WTC11 (cell line): ENCODE results near the gene DDIT4L. TPM values are rescaled to one million over a fixed set of nuclear protein-coding genes. Genes with fewer than 3 reads are reported as not detected.

Experiments
- ATAC-seq: fragments of 200-7000 bp; cut with Tn5 transposase; 2 replicates; pipeline ENCODE4 v1.10.0; 2021; ENCODE audit warnings: mild to moderate bottlenecking, moderate library complexity
- CTCF ChIA-PET: fragments of 300-600 bp; sonication (Branson Sonifier 250); formaldehyde crosslinking; loops from one replicate; lab custom pipeline; 2021; ENCODE audit warnings: antibody characterized with exemption; lab: Charles Lee
- POLR2A ChIA-PET: fragments of 350-600 bp; sonication (Branson Sonifier 250); formaldehyde crosslinking; loops from one replicate; lab custom pipeline; 2021; ENCODE audit warnings: antibody characterized with exemption; lab: Charles Lee
- DNase-seq: peaks from one replicate; pipeline ENCODE4 v3.0.0; 2021; ENCODE audit warnings: low spot score
- H3K27ac Mint-ChIP-seq: 2 replicates; pipeline ENCODE4 v1.8.0; 2021; ENCODE audit warnings: mixed read lengths
- H3K27me3 Mint-ChIP-seq: 2 replicates; pipeline ENCODE4 v1.8.0; 2021; ENCODE audit warnings: low read depth, mild to moderate bottlenecking, moderate library complexity, mixed read lengths
- H3K36me3 Mint-ChIP-seq: 2 replicates; pipeline ENCODE4 v1.8.0; 2021; ENCODE audit warnings: mixed read lengths
- H3K4me1 Mint-ChIP-seq: 2 replicates; pipeline ENCODE4 v1.8.0; 2022; ENCODE audit warnings: mixed read lengths
- H3K4me3 Mint-ChIP-seq: 2 replicates; pipeline ENCODE4 v1.8.0; 2021; ENCODE audit warnings: mild to moderate bottlenecking, moderate library complexity, mixed read lengths
- H3K9me3 Mint-ChIP-seq: 2 replicates; pipeline ENCODE4 v1.8.0; 2021; ENCODE audit warnings: mixed read lengths
- ATF6 ChIP-seq: sonication (generic); formaldehyde crosslinking; IDR thresholded peaks from 2 replicates; pipeline ENCODE4 v1.8.1; 2023; ENCODE audit warnings: mild to moderate bottlenecking, missing genetic modification reagents
- ESRRA ChIP-seq: sonication (generic); formaldehyde crosslinking; IDR thresholded peaks from 2 replicates; pipeline ENCODE4 v1.8.1; 2022; ENCODE audit warnings: mild to moderate bottlenecking, missing genetic modification reagents, borderline replicate concordance
- FOXP4 ChIP-seq: sonication (generic); formaldehyde crosslinking; IDR thresholded peaks from 2 replicates; pipeline ENCODE4 v1.8.0; 2022; ENCODE audit warnings: mild to moderate bottlenecking, missing genetic modification reagents
- HMGXB4 ChIP-seq: sonication (generic); formaldehyde crosslinking; IDR thresholded peaks from 2 replicates; pipeline ENCODE4 v1.8.1; 2023; ENCODE audit warnings: mild to moderate bottlenecking, moderate library complexity, missing genetic modification reagents
- NR2C2 ChIP-seq: sonication (generic); formaldehyde crosslinking; IDR thresholded peaks from 2 replicates; pipeline ENCODE4 v1.8.0; 2022; ENCODE audit warnings: mild to moderate bottlenecking, missing genetic modification reagents
- PRRX2 ChIP-seq: fragments of 250-450 bp; sonication (Bioruptor Pico); IDR thresholded peaks from 2 replicates; pipeline ENCODE4 v1.8.0; 2021; ENCODE audit warnings: mild to moderate bottlenecking
- STAT6 ChIP-seq: sonication (generic); formaldehyde crosslinking; conservative IDR thresholded peaks from 2 replicates; pipeline ENCODE4 v1.8.1; 2023; ENCODE audit warnings: mild to moderate bottlenecking, low read depth, missing genetic modification reagents, moderate library complexity
- TEAD4 ChIP-seq: sonication (generic); formaldehyde crosslinking; IDR thresholded peaks from 2 replicates; pipeline ENCODE4 v1.8.0; 2022; ENCODE audit warnings: mild to moderate bottlenecking, missing genetic modification reagents
- ZNF138 ChIP-seq: sonication (generic); formaldehyde crosslinking; conservative IDR thresholded peaks from 2 replicates; pipeline ENCODE4 v1.8.1; 2022; ENCODE audit warnings: mild to moderate bottlenecking, moderate library complexity, missing genetic modification reagents
- ZNF396 ChIP-seq: fragments of 250-450 bp; sonication (Bioruptor Pico); IDR thresholded peaks from 2 replicates; pipeline ENCODE4 v1.8.0; 2021; ENCODE audit warnings: mild to moderate bottlenecking, moderate library complexity, borderline replicate concordance
- ZNF532 ChIP-seq: fragments of 250-450 bp; sonication (Bioruptor Pico); IDR thresholded peaks from 2 replicates; pipeline ENCODE4 v1.9.0; 2021; ENCODE audit warnings: mild to moderate bottlenecking, borderline replicate concordance
- total RNA-seq: library from RNA; stranded (reverse); gene quantifications from 3 replicates; pipeline ENCODE4 v1.2.3, GENCODE V29; 2021
- TF ChIP-seq, protein P1 (sequence below): sonication (generic); formaldehyde crosslinking; IDR thresholded peaks from 2 replicates; pipeline ENCODE4 v1.8.1; 2022; ENCODE audit warnings: mild to moderate bottlenecking, moderate library complexity, missing genetic modification reagents
- TF ChIP-seq, protein P2 (sequence below): sonication (generic); formaldehyde crosslinking; IDR thresholded peaks from 2 replicates; pipeline ENCODE4 v1.8.0; 2023; ENCODE audit warnings: missing genetic modification reagents

The DDIT4L gene
- total RNA-seq, 1 experiment from 2014 or later: 3.8 TPM

DNA sequence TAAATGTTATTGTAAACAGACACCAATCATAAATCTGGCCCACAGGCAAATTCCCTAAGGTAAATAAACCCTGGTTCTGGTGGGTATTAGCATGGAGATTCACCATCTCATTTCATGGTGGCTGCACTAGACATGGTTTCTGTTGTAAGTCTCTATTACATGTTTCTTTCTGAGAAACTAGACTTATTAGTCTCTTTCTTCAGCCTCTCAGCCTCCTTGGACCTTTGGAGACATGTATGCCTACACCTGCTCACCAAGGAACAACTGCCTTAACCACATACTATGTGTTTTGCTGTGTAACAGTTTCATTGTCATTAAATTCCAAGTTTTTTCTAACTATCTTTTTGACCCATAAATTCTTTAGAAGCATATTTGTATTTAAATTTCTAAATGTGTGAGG is 13.1 kb downstream of the DDIT4L start (continued):
- TF ChIP-seq, protein P1, sequence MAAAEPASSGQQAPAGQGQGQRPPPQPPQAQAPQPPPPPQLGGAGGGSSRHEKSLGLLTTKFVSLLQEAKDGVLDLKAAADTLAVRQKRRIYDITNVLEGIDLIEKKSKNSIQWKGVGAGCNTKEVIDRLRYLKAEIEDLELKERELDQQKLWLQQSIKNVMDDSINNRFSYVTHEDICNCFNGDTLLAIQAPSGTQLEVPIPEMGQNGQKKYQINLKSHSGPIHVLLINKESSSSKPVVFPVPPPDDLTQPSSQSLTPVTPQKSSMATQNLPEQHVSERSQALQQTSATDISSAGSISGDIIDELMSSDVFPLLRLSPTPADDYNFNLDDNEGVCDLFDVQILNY (CRISPR knock-in tag): no peak
- no peak for TF ChIP-seq ATF6 (CRISPR knock-in tag)
- no peak for TF ChIP-seq NR2C2
- TF ChIP-seq ZNF138: no peak
- no peak for TF ChIP-seq TEAD4 (CRISPR knock-in tag)
- TF ChIP-seq STAT6 (CRISPR knock-in tag): no peak

GRCh38 chr4:100175858-100176257 is 14.4 kb downstream of the DDIT4L start:
- TF ChIP-seq PRRX2 (CRISPR knock-in tag) (no peak), ESRRA (CRISPR knock-in tag) (no peak), HMGXB4 (CRISPR knock-in tag) (no peak), FOXP4 (CRISPR knock-in tag) (no peak), ZNF396 (CRISPR knock-in tag) (no peak), ZNF532 (CRISPR knock-in tag) (no peak)
- TF ChIP-seq, protein P2, sequence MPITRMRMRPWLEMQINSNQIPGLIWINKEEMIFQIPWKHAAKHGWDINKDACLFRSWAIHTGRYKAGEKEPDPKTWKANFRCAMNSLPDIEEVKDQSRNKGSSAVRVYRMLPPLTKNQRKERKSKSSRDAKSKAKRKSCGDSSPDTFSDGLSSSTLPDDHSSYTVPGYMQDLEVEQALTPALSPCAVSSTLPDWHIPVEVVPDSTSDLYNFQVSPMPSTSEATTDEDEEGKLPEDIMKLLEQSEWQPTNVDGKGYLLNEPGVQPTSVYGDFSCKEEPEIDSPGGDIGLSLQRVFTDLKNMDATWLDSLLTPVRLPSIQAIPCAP (CRISPR knock-in tag): no peak
- ChIA-PET POLR2A (no interaction called here), CTCF (no interaction called here)
- no peaks in the 10 kb centered on the region for H3K36me3 Mint-ChIP-seq
- no peaks in the 10 kb centered on the region for H3K27me3 Mint-ChIP-seq
- H3K4me1 Mint-ChIP-seq: no peaks in the 10 kb centered on the region
- no peak for ATAC-seq
- H3K9me3 Mint-ChIP-seq: peaks cover 10% of the 10 kb centered on the region
- no peak for DNase-seq
- H3K4me3 Mint-ChIP-seq: no peak overlapping the region
- no peak overlapping the region for H3K27ac Mint-ChIP-seq
